Karpas-422 (cell line): Measurements from ENCODE around the gene NUP205. TPM values are rescaled to one million over a fixed set of nuclear protein-coding genes. Genes with fewer than 3 reads are reported as not detected.
"Not testable (repeated sequence)": the region's sequence is repeated elsewhere in the genome, so short reads cannot be mapped to it uniquely, and the experiment has no call there.

Experiments
- DNase-seq: peaks from one replicate; pipeline ENCODE4 v3.0.0-alpha.2; 2015
- H2AFZ ChIP-seq: fragments of 200-600 bp; sonication (generic); 2 replicates; pipeline ENCODE4 v1.6.1; 2014; ENCODE audit warnings: antibody characterized with exemption, low read length, mixed read lengths
- H3K27ac ChIP-seq: fragments of 200-600 bp; sonication (generic); 2 replicates; pipeline ENCODE4 v1.5.1; 2014; ENCODE audit warnings: mild to moderate bottlenecking, low read length, moderate library complexity
- H3K27me3 ChIP-seq: fragments of 200-600 bp; sonication (generic); 2 replicates; pipeline ENCODE4 v1.6.1; 2014; ENCODE audit warnings: low read length, mixed read lengths
- H3K36me3 ChIP-seq: fragments of 200-600 bp; sonication (generic); 2 replicates; pipeline ENCODE4 v1.6.1; 2014; ENCODE audit warnings: low read length, mixed read lengths; ENCODE audit not compliant: insufficient read depth
- H3K4me1 ChIP-seq: fragments of 200-600 bp; sonication (generic); 2 replicates; pipeline ENCODE4 v1.6.1; 2014; ENCODE audit warnings: mild to moderate bottlenecking, low read length, mixed read lengths
- H3K4me2 ChIP-seq: fragments of 200-600 bp; sonication (generic); 2 replicates; pipeline ENCODE4 v1.6.1; 2014; ENCODE audit warnings: low read length, low read depth, mild to moderate bottlenecking; ENCODE audit not compliant: poor library complexity, severe bottlenecking
- H3K4me3 ChIP-seq: fragments of 200-600 bp; sonication (generic); 2 replicates; pipeline ENCODE4 v1.5.1; 2014; ENCODE audit warnings: mild to moderate bottlenecking, antibody characterized with exemption, low read length, mixed read lengths
- H3K79me2 ChIP-seq: fragments of 200-600 bp; sonication (generic); 2 replicates; pipeline ENCODE4 v1.6.1; 2014; ENCODE audit warnings: mild to moderate bottlenecking, low read length, mixed read lengths
- H3K9ac ChIP-seq: fragments of 200-600 bp; sonication (generic); 2 replicates; pipeline ENCODE4 v1.6.0; 2014; ENCODE audit warnings: low read length
- H3K9me2 ChIP-seq: fragments of 200-600 bp; sonication (generic), shearing (Covaris generic); replicated peaks from 2 replicates; pipeline ENCODE4 v1.6.0; 2014; ENCODE audit warnings: mild to moderate bottlenecking, low read length, moderate library complexity; ENCODE audit not compliant: insufficient read depth
- H3K9me3 ChIP-seq: fragments of 300-700, 200-600 bp; sonication (generic); 2 replicates; pipeline ENCODE4 v1.6.1; 2014; ENCODE audit warnings: low read length, mixed read lengths
- H4K20me1 ChIP-seq: fragments of 200-600 bp; sonication (generic); 2 replicates; pipeline ENCODE4 v1.6.1; 2014; ENCODE audit warnings: mild to moderate bottlenecking, antibody characterized with exemption, low read length, low read depth; ENCODE audit not compliant: insufficient read depth
- total RNA-seq: library from RNA; depleted of rRNA; stranded (reverse); fragments of >200 nt; shearing (Covaris generic); gene quantifications from 2 replicates; pipeline ENCODE4 v1.2.3, GENCODE V29; 2014; ENCODE audit warnings: low replicate concordance

The NUP205 gene
- total RNA-seq, 1 experiment from 2014 or later, result 75.7 TPM

DNA sequence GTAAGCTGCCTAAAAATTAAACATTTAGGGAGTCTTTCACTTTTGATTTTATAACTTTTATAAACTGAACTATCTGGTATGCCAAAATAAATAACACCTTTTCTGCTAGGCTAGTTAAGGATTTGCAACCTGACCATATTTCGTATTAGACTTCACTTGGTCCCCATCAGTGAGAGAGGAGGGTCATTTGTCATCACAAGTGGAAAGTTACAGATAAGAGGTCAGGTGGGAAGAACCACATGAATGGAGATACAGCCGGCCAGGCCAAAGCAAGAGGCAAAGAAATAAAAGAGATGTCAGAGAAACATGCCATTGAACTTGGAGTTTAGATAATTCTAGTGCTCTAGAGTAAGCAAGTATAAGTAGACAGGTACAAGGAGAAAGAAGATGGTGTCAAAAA lies 60.1 kb downstream of the NUP205 start:
- Histone ChIP-seq H2AFZ (no peak overlapping the region), H3K4me2 (no peak overlapping the region), H3K9me3 (no peaks in the 10 kb centered on the region), H3K27ac (no peak overlapping the region), H3K36me3 (peaks cover 69% of the 10 kb centered on the region), H4K20me1 (no peaks in the 10 kb centered on the region), H3K27me3 (no peaks in the 10 kb centered on the region), H3K9ac (no peak overlapping the region), H3K79me2 (peaks cover 6% of the 10 kb centered on the region; the same call in 1 of the 2 replicates), H3K4me3 (no peak overlapping the region), H3K4me1 (peaks cover 4% of the 10 kb centered on the region; the same call in 1 of the 2 replicates), H3K9me2 (no peaks in the 10 kb centered on the region)
- no peak for DNase-seq

DNA sequence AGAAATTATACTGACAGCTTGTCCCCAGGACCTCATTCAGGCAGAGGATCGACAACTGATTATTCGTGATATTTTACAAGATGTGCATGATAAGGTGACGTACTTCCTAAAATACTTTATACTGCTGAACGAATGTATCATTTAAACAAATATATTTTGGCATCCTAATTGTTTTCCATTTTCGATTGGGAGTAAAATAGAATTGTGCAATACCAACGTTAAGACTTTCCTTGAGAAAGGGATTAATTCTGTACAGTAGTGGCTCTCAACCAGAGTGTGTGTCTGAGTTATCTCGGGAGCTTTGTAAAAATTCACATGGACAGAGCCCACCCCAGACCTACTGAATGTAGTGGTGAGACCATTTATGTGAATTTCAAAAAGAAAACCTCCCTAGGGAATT lies 60.8 kb downstream of the NUP205 start:
- H3K9me3 ChIP-seq, result no peaks in the 10 kb centered on the region
- no peak overlapping the region for H3K4me2 ChIP-seq
- H3K9me2 ChIP-seq, result no peaks in the 10 kb centered on the region
- no peak overlapping the region for H3K9ac ChIP-seq
- H3K27ac ChIP-seq, result no peak overlapping the region
- H3K4me3 ChIP-seq, result no peak overlapping the region
- no peaks in the 10 kb centered on the region for H3K27me3 ChIP-seq
- H4K20me1 ChIP-seq, result no peaks in the 10 kb centered on the region
- no peak for DNase-seq
- no peak overlapping the region for H2AFZ ChIP-seq
- H3K4me1 ChIP-seq, result peaks cover 4% of the 10 kb centered on the region; the same call in 1 of the 2 replicates
- peaks cover 6% of the 10 kb centered on the region; the same call in 1 of the 2 replicates for H3K79me2 ChIP-seq
- peaks cover 71% of the 10 kb centered on the region for H3K36me3 ChIP-seq

DNA sequence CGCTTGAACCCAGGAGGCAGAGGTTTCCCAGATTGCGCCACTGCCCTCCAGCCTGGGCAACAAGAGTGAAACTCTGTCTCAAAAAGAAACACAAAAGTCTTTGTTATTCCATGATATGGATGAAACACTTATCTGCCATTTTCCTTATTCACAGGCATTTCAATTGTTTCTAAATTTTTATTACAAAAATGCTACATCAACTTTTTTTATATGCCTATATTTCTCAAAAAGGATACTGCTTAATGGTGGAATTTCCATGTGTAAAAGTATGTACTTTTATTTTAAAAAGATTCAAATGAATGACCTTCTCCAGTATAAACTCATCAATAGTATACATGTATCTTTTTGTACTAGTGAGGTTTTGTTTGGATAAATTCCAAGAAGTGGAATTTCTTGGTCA lies 62.7 kb downstream of the NUP205 start:
- Histone ChIP-seq H3K36me3 (peaks cover 63% of the 10 kb centered on the region), H3K9ac (no peak overlapping the region), H3K79me2 (no peaks in the 10 kb centered on the region), H3K9me3 (no peaks in the 10 kb centered on the region), H3K9me2 (no peaks in the 10 kb centered on the region), H3K4me3 (no peak overlapping the region), H3K4me2 (no peak overlapping the region), H2AFZ (no peak overlapping the region), H4K20me1 (no peaks in the 10 kb centered on the region), H3K27me3 (no peaks in the 10 kb centered on the region), H3K4me1 (no peaks in the 10 kb centered on the region), H3K27ac (no peak overlapping the region)
- no peak for DNase-seq

DNA sequence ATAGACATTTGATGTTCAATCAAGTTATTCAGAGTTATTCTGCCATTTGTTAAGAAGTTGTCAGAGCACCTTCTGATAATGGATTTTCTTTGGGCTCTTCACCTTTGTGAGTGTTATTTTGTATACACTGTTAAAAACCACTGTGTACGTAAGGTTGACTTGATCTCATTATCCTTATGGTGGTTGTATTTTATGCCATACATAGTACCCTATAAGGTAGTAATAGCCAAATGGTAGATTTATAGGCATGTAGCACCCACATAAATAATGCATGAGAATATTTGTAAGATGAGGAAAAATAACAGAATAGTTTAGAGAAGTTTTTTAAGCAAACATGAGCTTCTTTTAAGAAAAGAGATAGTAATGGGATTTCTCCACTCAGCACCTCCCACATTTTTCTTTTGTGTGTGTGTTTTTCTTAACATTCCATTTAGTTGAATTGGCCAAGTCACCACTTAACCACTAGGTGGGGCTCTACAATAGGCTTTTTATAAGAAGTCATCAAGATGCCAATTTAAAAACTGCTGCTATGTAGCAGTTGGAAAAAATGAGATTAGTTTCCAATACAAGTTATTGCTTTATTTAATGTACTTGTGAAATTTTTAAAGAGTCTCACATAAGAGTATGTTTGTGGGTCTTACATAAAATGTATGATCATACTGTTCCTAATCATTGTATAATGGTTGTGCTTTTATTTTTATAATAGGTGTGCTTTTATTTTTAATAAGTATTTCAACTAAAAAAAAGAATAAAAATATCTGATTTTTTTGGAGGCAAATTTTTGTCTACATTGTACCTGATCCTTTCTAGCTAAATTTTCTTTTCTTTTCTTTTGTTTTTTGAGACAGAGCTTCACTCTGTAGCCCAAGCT lies 63.5 kb downstream of the NUP205 start:
- Histone ChIP-seq H2AFZ (no peak overlapping the region), H3K79me2 (no peaks in the 10 kb centered on the region), H3K9me3 (no peaks in the 10 kb centered on the region), H3K4me2 (no peak overlapping the region), H3K27ac (no peak overlapping the region), H3K9ac (no peak overlapping the region), H3K4me3 (no peak overlapping the region), H3K4me1 (no peaks in the 10 kb centered on the region), H4K20me1 (no peaks in the 10 kb centered on the region), H3K36me3 (peaks cover 63% of the 10 kb centered on the region), H3K27me3 (no peaks in the 10 kb centered on the region), H3K9me2 (no peaks in the 10 kb centered on the region)
- DNase-seq, result peak; percentile 80

DNA sequence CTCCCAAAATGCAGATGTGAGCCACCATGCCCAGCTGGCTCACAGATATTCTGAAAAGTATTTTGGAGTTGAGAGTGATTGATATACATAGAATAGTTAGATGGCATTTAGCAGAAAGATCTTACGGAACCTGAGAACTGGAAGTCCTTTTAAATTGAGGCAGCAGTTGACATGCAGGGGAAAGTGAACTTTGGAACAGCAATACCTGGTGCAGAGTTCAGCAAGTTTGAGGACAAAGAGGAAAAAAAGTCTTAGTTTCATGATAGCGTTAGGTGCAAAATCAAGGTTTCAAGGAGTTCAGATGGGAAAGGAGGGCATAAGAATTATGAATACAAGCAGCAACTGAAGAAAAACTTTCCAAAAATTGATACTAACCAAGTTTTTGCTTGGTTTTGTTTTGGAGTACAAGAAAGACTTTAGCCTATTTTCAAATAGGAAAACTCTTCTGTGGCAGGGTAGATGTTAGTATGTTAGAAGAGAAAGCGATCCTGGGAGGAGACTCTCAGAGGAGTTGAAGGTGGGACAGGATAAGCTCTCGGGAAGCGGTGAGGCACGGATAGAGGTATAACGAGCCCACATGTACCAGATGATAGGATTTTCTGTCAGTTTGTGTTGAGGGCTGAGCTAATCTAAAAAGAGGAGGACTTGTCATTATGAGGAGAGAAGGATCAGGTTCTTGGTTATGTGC lies 76.6 kb downstream of the NUP205 start:
- Histone ChIP-seq H2AFZ (no peak overlapping the region), H3K27me3 (no peaks in the 10 kb centered on the region), H4K20me1 (no peaks in the 10 kb centered on the region), H3K4me2 (no peak overlapping the region), H3K9me3 (no peaks in the 10 kb centered on the region), H3K9ac (no peak overlapping the region), H3K4me1 (no peaks in the 10 kb centered on the region), H3K4me3 (no peak overlapping the region), H3K79me2 (peaks cover 9% of the 10 kb centered on the region; the same call in 1 of the 2 replicates), H3K36me3 (peaks cover 63% of the 10 kb centered on the region), H3K27ac (no peak overlapping the region), H3K9me2 (no peaks in the 10 kb centered on the region)
- no peak for DNase-seq

DNA sequence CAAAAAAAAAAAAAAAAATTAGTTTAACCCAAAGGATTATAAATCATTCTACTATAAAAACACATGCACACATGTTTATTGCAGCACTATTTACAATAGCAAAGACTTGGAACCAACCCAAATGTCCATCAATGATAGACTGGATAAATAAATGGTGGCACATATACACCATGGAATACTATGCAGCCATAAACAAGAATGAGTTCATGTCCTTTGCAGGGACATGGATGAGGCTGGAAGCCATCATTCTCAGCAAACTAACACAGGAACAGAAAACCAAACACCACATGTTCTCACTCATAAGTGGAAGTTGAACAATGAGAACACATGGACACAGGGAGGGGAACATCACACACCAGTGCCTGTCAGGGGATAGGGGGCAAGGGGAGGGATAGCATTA lies 82.0 kb downstream of the NUP205 start:
- not testable (repeated sequence) for H3K4me1 ChIP-seq, H3K4me2 ChIP-seq, H3K9me3 ChIP-seq, H3K9me2 ChIP-seq, H3K4me3 ChIP-seq, H3K9ac ChIP-seq, H2AFZ ChIP-seq, H3K79me2 ChIP-seq, H4K20me1 ChIP-seq, DNase-seq, H3K27me3 ChIP-seq, H3K27ac ChIP-seq
- H3K36me3 ChIP-seq, result peaks cover 53% of the 10 kb centered on the region

DNA sequence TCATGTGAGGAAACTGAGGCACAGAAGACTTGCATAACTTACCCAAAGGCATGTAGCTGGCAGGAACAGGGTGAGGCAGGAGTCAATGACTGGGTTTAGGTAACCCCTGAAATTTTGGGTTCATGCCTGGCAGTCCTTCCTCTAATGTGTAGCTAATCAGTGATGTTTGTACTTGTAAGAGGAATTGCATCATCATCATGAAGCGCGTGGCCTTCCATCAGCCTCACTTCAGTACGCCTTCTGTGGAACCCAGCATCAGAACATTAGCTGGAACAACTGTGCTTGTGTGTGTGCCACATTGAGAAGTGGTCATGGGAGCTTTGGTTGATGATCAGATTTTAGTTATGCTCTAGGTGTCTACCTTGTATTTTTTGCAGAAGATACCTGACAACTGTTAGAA lies 86.4 kb downstream of the NUP205 start:
- H3K4me3 ChIP-seq, result no peak overlapping the region
- no peak overlapping the region for H3K9ac ChIP-seq
- no peak overlapping the region for H3K27ac ChIP-seq
- H3K36me3 ChIP-seq, result peaks cover 37% of the 10 kb centered on the region
- no peaks in the 10 kb centered on the region for H3K4me1 ChIP-seq
- H2AFZ ChIP-seq, result no peak overlapping the region
- H3K9me3 ChIP-seq, result no peaks in the 10 kb centered on the region
- H4K20me1 ChIP-seq, result no peaks in the 10 kb centered on the region
- DNase-seq, result no peak
- H3K79me2 ChIP-seq, result no peaks in the 10 kb centered on the region; the same call in 1 of the 2 replicates
- no peak overlapping the region for H3K4me2 ChIP-seq
- no peaks in the 10 kb centered on the region for H3K9me2 ChIP-seq
- no peaks in the 10 kb centered on the region for H3K27me3 ChIP-seq

DNA sequence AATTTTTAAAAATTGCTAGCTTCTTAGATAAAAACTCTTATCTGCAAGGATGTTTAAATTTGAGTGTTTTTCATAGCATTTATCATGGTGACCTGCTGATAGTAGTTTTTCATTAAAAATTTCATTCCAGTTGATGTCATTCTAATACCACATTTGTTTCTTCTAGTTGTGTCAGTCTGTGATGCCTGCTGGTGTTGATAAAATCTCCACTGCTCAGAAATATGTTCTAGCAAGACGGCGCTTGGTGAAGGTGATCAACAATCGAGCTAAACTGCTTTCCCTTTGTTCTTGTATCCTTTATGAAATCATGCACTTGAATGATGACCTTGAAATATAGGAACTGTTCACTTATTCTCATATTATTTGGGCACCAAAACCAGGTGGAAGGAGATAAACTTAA lies 87.0 kb downstream of the NUP205 start:
- Histone ChIP-seq H3K4me1 (no peaks in the 10 kb centered on the region), H3K9me2 (no peaks in the 10 kb centered on the region), H3K36me3 (peaks cover 38% of the 10 kb centered on the region; the same call in 1 of the 2 replicates), H2AFZ (no peak overlapping the region), H3K4me2 (no peak overlapping the region), H3K4me3 (no peak overlapping the region), H3K79me2 (no peaks in the 10 kb centered on the region; the same call in 1 of the 2 replicates), H3K9ac (no peak overlapping the region), H3K27me3 (no peaks in the 10 kb centered on the region), H3K9me3 (no peaks in the 10 kb centered on the region), H3K27ac (no peak overlapping the region), H4K20me1 (no peaks in the 10 kb centered on the region)
- DNase-seq, result no peak
